GM21717 (cell line): ENCODE data around the gene TGFBRAP1.

Experiments used
- ATAC-seq: cut with Tn5 transposase; IDR thresholded peaks from one replicate; pipeline ENCODE4 v1.9.1; 2021; ENCODE audit warnings: mild to moderate bottlenecking, moderate library complexity; ENCODE audit not compliant: unreplicated experiment

TGFBRAP1 gene, protein sequence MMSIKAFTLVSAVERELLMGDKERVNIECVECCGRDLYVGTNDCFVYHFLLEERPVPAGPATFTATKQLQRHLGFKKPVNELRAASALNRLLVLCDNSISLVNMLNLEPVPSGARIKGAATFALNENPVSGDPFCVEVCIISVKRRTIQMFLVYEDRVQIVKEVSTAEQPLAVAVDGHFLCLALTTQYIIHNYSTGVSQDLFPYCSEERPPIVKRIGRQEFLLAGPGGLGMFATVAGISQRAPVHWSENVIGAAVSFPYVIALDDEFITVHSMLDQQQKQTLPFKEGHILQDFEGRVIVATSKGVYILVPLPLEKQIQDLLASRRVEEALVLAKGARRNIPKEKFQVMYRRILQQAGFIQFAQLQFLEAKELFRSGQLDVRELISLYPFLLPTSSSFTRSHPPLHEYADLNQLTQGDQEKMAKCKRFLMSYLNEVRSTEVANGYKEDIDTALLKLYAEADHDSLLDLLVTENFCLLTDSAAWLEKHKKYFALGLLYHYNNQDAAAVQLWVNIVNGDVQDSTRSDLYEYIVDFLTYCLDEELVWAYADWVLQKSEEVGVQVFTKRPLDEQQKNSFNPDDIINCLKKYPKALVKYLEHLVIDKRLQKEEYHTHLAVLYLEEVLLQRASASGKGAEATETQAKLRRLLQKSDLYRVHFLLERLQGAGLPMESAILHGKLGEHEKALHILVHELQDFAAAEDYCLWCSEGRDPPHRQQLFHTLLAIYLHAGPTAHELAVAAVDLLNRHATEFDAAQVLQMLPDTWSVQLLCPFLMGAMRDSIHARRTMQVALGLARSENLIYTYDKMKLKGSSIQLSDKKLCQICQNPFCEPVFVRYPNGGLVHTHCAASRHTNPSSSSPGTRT

GRCh38 chr2:105329561-105330495, at the start of gene TGFBRAP1:
Gene TGFBRAP1 (minus strand): TSS chr2:105329735. CDS start chr2:105308301, 21,434 bp downstream.
- ATAC-seq: peak; percentile 78

DNA sequence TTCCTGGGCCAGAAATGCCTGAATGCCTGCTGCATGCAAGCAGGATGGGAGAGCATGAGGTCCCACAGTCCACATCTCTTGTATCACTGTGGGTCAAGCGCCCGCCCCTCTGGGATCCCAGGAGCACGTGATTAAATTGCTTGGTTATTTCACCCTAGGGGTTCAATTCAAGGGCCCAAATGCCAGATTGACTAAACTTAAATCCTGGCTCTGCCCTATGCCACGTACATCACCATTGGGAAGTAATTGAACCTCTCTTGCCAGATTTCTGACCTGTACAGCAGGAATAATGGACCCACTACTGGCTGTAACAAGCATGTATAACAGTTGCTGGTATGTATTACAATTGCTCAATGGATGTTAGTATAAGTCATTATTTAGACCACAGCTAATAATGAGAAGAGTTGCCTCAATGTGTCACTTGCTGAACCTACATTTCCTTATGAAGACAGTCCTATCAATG, 49.4 kb upstream of the TGFBRAP1 start:
- no peak for ATAC-seq

DNA sequence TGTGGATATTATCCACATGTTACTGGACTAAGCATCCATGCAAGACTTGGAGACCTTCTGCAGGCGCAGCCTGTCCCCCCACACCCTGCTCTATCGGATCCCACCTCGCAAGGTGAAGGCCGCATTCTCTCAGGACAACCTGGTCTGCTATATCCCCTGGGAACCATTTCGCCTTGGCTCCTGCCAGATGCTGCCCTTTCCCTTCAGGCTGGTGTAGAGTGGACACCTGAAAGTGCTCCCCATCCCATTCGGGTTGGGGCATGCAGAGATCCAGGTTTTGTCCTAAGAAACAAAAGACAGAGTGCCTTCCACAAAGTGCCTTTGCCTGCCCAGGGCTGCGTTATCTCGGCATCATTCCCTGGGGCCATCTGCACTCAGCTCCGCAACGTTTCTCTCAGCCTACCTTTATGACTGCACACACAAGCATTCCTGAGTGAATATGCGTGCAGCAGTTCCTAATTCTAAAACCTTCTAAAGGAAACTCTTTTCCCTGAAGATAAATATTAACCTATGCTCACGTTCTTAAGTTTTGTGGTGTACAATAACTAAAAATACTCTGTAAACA, 48.8 kb upstream of the TGFBRAP1 start:
- ATAC-seq: no peak

DNA sequence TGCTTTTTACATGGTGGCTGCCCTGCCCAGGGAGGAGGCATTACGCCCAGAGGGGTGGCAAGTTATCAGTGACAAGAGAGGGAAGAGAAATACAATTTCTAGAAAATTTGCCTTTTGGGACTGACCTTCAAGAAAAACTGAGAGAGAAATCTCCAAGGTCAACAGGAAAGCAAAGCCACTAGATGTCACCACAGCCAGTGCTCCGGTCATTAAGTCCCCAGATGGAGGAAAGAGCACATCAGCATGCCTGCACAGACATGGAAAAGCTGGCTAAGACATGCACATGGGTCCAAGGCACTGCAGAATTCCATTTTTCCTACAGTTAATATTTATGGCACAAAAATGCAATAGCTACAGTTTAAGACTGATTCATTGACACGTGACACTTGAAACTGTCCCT, 48.3 kb upstream of the TGFBRAP1 start:
- ATAC-seq: no peak

DNA sequence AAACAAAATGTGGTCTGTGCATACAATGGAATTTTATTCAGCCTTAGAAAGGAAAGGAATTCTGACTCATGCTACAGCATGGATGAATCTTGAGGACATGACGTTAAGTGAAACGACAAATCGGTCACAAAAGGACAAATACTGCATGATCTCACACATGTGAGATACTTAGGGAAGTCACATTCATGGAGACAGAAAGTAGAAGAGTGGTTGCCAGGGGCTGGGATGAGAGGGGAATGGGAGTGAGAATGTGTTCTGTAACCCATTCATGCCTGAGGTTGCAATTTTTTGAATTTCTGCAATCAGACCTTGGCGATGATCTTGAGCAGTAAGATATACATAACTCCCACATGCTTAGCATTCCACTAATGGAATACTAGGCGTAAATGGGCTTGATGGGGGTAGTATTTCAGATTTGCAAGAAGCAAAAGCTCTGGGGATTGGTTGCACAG, 47.3 kb upstream of the TGFBRAP1 start:
- ATAC-seq: no peak

GRCh38 chr2:105376010-105376409, 46.5 kb upstream of the TGFBRAP1 start:
- no peak for ATAC-seq

- ATAC-seq: no peak
These were observed 45.5 kb upstream of the TGFBRAP1 start for GRCh38 chr2:105375001-105375561.

DNA sequence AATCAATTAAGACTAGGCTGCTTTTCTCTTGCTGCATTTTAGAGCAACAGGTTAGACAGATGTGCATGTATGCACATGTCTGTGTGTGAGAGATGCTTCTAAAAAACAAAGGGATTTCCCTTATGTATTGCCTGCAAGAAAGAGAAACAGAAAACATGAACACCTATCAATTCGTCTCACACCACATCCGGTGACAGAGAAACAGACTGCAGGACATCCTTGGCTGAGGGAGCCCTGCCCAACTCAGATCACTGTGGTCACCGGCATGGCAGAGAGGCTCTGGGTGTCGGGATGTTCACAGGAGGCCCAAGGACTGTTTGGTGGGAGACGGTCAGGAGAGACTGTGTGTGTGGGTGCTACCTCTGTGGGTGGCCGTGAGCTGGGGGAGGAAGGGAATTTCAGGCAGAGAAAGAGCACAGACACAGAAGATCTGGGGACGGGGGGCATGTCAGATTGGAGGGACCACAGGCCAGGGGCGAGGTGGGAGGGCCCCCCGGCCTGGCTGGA, 44.4 kb upstream of the TGFBRAP1 start:
- peak; percentile 89 for ATAC-seq

- peak; percentile 3 for ATAC-seq
These were observed 43.8 kb upstream of the TGFBRAP1 start for GRCh38 chr2:105373344-105373781.

DNA sequence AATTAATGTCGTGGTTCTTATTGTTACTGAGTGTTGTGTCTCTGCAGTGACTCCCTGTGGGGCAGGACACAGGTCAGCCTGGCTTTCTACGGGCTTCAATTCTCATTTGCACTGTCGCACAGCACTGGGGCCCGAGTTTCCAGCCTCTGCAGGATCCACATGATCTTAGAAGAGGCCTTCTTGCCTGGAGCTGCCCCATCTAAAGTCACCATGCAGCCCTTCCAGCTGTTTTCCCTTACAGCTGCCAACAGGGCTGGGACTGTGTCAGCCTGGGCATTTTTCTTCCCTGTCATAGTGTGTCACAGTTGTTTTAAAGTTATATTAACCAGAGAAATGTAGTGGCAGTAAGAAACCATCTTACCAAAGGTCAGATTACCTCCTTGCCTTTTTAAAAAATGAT, 42.3 kb upstream of the TGFBRAP1 start:
- no peak for ATAC-seq

- no peak for ATAC-seq
These were observed 41.6 kb upstream of the TGFBRAP1 start for GRCh38 chr2:105371156-105371555.

GRCh38 chr2:105369777-105370690, 40.5 kb upstream of the TGFBRAP1 start:
- peak; percentile 90 for ATAC-seq

- no peak for ATAC-seq
These were observed 39.3 kb upstream of the TGFBRAP1 start for GRCh38 chr2:105368759-105369408.

DNA sequence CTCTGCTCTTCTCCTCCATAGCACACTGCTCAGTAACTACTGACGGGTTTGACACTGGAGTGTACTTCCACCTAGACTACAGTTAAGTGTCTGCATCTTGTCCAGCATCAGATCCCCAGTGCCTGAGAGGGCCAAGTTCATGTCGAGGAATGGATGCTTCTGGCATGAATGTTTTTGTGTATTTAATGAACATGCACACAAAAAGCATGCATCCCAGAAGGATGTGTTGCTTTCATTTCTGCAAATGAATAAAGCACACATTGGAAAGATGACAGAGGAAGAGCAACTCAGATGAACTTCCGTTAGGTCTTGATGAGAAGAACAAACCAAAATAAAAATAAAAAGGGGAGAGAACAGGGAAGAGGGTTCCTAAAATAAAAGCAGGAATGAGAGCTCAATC, 35.7 kb upstream of the TGFBRAP1 start:
- no peak for ATAC-seq

DNA sequence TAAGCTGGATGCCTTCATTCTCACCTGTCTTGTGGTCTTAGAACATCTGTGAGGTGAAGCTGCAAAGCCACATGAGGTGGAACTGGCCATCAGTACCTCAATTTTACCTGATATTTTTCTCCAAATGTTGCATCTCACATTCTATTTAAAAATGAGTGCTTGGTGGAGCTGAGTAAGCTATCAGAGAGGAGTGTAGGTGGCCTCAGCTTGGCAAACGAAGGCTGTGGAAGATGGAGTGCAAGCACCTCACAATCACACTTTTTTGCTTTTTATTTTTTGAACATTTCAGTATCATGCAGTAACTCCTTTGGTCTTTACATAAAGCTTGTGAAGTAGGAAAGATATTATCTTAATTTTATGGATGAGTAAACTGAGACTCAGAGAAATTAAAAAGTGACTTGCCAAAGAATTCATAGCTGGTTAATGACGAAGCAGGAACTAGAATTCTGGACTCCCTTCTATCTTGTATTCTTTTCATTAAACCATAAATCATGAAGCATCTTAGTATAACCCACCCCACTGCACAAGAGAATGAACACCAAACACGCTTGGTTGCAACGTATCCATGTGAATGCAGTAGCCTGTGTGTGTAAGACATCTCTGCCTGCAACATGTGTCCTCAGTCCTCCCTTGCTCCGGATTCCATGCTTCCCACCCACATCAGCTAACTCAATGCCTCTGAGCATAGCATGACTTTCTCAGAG, 35.1 kb upstream of the TGFBRAP1 start:
- ATAC-seq: no peak

- no peak for ATAC-seq
These were observed 33.5 kb upstream of the TGFBRAP1 start for GRCh38 chr2:105362862-105363591.
